Embryonic facial prominence (tissue), 1 donor: ENCODE measurements around the gene FAM221B.

Source experiments
- DNase-seq: peaks from one replicate; pipeline ENCODE4 v3.0.0-alpha.2; 2016; ENCODE audit errors: extremely low spot score

The FAM221B gene

GRCh38 chr9:35828716-35829083 lies at the start of gene FAM221B:
Gene FAM221B, minus strand, starts transcription at chr9:35828732. Its CDS starts 2,571 bp downstream, at chr9:35826161.
- no peak for DNase-seq

DNA sequence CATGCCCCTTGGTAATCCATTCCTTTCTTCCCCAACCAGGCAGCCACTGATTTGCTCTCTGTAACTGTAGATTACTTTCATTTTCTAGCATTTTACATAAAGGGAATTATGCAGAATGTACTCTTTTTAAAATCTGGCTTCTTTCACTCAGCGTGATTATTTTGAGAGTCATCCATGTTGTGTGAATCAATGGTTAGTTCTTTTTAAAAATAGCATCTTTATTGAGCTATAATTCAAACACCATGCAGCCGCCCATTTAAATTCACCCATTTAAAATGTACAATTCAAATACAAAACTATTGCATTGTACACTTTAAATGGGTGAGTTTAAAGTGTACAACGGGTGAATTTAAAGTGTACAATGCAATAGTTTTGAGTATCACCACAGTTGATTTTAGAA lies 44.0 kb upstream of the FAM221B start:
- no peak for DNase-seq

DNA sequence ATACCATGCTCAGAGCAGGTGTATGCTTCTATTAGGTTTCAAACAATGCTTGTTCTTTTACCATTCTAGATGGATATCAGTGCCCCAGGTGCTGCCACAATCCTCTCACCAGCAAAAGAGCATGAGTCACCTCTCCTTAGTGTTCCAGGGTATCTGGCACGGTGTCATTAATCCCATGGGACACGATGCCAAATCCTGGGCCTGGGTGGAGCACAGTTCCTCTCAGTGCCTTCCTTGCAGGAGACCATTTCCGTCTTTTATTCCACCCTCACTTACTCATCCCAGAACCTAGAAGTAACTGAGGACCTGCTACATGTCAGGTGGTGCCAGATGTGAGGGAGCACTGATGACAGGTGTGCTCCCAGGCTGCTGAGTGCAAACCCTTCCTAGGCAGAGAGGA lies 43.0 kb upstream of the FAM221B start:
- no peak for DNase-seq

DNA sequence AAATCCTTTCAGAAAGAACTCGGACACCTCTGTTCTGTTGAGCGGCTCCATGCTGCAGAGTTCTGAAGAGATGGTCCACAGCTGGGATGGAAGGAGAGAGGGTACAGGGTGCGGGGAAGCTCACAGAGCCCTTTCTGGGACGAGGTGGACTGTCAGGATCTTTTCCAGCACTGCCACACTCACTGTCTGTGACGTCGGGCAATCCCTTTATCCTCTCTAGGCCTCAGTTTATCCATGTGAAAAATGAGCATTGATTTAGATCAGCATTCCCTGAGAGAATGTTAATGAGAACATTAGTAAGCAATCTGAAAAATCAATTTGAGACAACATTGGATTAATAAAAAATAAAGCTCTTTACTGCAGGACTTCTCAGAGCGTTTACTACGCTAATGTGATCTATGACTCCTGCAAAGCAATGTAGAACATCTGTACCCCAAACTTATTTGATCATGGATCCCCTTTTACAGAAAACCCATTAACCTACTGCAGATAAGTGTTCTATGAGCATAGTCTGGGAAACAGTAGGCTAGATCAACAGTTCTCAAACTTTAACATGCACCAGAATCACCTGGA lies 41.9 kb upstream of the FAM221B start, which contains the start of gene OR13J1:
TSS of gene OR13J1 (minus strand) at position 51 of the 573 bp plus-strand sequence. CDS start at position 51, 0 bp downstream.
- DNase-seq, result no peak

DNA sequence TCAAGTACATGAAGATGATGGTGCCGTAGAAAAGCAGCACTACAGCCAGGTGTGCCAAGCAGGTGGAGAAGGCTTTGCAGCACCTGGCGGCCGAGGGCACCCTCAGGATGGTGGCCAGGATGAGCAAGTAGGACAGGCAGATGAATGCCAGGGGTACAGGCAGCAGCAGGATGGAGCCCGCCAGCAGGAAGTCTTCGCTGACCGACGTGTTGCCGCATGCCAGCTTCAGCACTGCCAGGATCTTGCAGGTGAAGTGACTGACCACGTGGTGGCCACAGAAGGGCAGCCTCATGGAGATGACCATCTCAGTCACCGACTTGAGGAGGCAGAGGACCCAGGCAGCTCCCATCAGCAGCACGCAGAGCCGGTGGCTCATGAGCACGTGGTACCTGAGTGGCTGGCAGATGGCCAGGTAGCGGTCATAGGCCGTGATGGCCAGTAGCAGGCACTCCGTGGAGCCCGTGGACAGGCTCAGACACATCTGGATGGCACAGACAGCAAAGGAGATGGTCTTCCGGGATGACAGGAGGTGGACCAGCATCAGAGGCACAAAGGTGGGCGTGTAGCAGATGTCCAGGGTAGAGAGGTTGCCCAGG lies 41.2 kb upstream of the FAM221B start:
- no peak for DNase-seq

- DNase-seq, result no peak
Observed at GRCh38 chr9:35868933-35869332, 40.4 kb upstream of the FAM221B start.

- no peak for DNase-seq
Observed at GRCh38 chr9:35867538-35867937, 39.0 kb upstream of the FAM221B start.

GRCh38 chr9:35864695-35865255 lies 36.2 kb upstream of the FAM221B start:
- DNase-seq, result no peak

DNA sequence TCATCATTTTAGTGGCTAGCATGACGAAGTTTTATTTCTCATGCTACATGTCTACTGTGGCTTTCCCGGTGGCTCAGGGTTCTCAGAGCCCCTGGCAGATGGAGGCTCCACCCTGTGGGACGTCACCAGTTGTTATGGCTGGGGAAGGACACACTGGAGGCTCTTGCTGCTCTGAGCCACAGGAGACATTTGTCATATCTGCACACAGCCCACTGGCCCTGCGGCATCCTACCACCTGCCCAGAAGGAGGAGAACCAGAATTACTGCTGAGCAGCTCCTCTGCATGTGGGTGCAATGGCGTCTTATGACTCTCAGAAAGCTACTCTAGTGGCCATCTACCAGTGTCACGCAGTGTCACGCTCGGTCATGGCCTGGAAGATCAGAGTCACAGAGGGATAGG lies 35.1 kb upstream of the FAM221B start:
- DNase-seq, result no peak

GRCh38 chr9:35862328-35862727 lies 33.8 kb upstream of the FAM221B start:
- DNase-seq, result no peak

- DNase-seq, result no peak
Observed at GRCh38 chr9:35861161-35861897, 32.8 kb upstream of the FAM221B start.

- DNase-seq, result no peak
Observed at GRCh38 chr9:35859990-35860339, 31.4 kb upstream of the FAM221B start.

- DNase-seq, result no peak
Observed at GRCh38 chr9:35859310-35859989, 30.9 kb upstream of the FAM221B start.

GRCh38 chr9:35858458-35858857 lies 29.9 kb upstream of the FAM221B start:
- no peak for DNase-seq

- no peak for DNase-seq
Observed at GRCh38 chr9:35856882-35857281, 28.4 kb upstream of the FAM221B start.

DNA sequence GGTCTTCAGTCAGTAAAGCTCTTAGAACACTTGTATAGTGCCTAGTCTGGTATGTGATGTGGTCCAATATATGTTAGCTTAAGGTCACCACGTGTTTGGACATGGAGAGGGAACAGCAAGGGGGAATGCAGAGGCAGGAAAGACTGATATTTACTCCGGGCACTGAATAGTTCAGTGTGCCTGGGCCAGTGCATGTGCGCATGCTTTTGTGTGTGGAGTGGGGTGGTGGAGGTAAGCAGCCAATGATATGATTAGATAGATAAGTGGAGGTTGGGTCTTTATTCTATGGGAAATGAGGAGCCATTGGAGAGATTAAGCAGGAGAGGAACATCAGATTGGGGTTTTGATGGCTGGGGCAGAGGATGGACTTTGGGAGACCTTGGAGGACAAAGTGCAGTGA lies 27.7 kb upstream of the FAM221B start:
- no peak for DNase-seq

DNA sequence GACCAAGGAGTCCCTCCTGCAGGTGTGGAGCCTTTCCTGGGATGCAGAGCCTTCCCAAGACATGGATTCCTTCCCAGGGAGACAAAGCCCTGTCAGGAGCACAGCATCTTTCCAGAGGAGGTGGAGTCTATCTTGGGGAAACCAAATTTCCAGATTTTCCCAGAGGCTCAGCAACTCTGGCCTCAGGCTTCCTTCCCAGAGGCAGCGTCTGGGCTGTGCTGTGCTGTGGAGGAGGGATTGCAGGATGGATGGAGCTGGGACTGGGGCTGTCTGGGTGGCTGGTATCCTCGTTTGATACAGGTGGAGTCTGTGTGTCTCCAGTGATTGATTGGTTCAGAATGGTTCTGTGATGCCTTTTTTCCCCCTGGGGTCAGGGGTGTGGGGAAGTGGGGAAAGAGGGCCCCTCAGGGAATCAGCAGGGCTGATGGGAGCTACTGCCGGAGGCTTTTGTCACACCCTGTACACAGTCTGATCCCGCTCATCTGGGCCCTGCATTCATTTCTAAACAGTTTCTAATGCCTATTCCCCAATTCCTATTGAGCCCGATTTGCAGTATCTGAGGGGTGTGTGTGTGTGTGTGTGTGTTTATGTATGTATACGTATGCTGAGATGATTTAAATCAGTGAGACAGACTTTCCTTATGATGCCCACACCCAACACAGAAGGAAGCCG lies 25.7 kb upstream of the FAM221B start:
- no peak for DNase-seq

GRCh38 chr9:35852876-35853865 lies 24.6 kb upstream of the FAM221B start:
- no peak for DNase-seq

DNA sequence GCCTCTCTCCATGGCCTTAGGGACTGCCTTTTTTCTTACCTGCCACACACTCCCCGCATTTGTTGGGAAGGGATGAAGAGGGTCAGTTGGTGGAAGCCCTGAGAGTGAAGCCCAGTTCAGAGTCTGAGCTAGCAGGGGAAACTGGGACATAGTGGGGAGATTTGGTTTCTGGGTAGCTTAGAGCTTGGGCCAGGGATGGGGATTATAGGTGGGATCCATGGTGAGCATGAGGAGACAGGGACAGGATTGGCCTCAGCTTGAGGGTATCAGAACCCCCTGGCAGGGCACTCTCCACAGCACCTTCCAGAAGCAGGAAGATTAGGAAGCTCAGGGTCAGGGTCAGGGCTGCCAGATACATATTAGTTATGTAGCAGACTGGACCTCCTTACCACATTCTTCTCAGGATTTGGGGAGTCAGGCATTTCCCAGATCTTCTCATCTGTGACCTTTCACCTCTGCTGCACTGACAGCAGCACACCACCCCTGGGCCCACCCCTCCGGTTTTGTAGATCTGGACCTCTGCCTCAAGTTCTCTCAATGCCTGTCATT lies 23.8 kb upstream of the FAM221B start:
- DNase-seq, result no peak
